HepG2 (cell line): ENCODE data around the gene SNX30. TPM values are rescaled to one million over a fixed set of nuclear protein-coding genes. Genes with fewer than 3 reads are reported as not detected.

Experiments
- ATAC-seq: fragments of 200-7000 bp; cut with Tn5 transposase; 3 replicates; pipeline ENCODE4 v1.9.1; 2020; ENCODE audit warnings: mild to moderate bottlenecking, moderate library complexity
- BruUV-seq: library from RNA; stranded (reverse); fragments of 400-500 nt; replicated peaks from 2 replicates; lab custom pipeline; 2021; lab: Mats Ljungman, UMichigan
- CTCF ChIA-PET: fragments of 300-600 bp; formaldehyde crosslinking; extraction: SDS; loops from one replicate; lab custom pipeline; 2021; ENCODE audit warnings: low total read pairs, inconsistent platforms, low intra/inter-chr PET ratio; lab: Yijun Ruan, JAX
- POLR2A ChIA-PET: fragments of 350-600 bp; sonication (Branson Sonifier 250); formaldehyde crosslinking; loops from one replicate; lab custom pipeline; 2020; ENCODE audit warnings: antibody characterized with exemption, inconsistent platforms; lab: Yijun Ruan, JAX
- DNase-seq: peaks from one replicate; pipeline ENCODE4 v3.0.0-alpha.2; 2015; ENCODE audit warnings: low spot score
- FAIRE-seq: peaks from 3 replicates; lab custom pipeline; 2011; peaks lifted over from hg19 to GRCh38; lab: Jason Lieb, UNC
- H2AFZ ChIP-seq: one replicate; pipeline ENCODE4 v1.6.1; 2011; ENCODE audit warnings: low read length, inconsistent platforms
- H3K27ac ChIP-seq: fragments of 300-600 bp; 3 replicates; pipeline ENCODE4 v1.8.0; 2011; ENCODE audit warnings: mixed run types, mild to moderate bottlenecking, mixed read lengths, low read length, inconsistent platforms; ENCODE audit not compliant: insufficient read depth; ENCODE audit errors: extremely low read length
- H3K27me3 ChIP-seq, 2 experiments: fragments of 200-600 bp in 1 of 2; 2 replicates in 1 of 2; 3 replicates in 1 of 2; pipeline versions ENCODE4 v1.6.0 to v1.8.0; 2011; ENCODE audit warnings: low read length in 2 of 2, mild to moderate bottlenecking in 2 of 2, moderate library complexity in 2 of 2, inconsistent platforms in 1 of 2; ENCODE audit not compliant: insufficient read depth in 2 of 2, control insufficient read depth in 1 of 2
- H3K36me3 ChIP-seq, 2 experiments: fragments of 200-600 bp in 1 of 2; replicated peaks in 1 of 2; 2 replicates in 1 of 2; 3 replicates in 1 of 2; pipeline versions ENCODE4 v1.5.1 to v1.8.0; 2011; ENCODE audit warnings: low read length in 2 of 2, inconsistent platforms in 1 of 2; ENCODE audit not compliant: insufficient read depth in 2 of 2, control insufficient read depth in 1 of 2
- H3K4me1 ChIP-seq: 2 replicates; pipeline ENCODE4 v1.5.1; 2012; ENCODE audit warnings: low read length, inconsistent platforms; ENCODE audit not compliant: insufficient read depth
- H3K4me2 ChIP-seq: 2 replicates; pipeline ENCODE4 v1.6.0; 2011; ENCODE audit warnings: low read depth, low read length, inconsistent platforms
- H3K4me3 ChIP-seq, 3 experiments: fragments of 200-600 bp in 1 of 3; sonication (generic), shearing (Covaris generic) in 1 of 3; replicated peaks in 1 of 3; 2 replicates each; pipeline ENCODE4 v1.5.1; 2011 to 2016; ENCODE audit warnings: low read length in 3 of 3, inconsistent platforms in 2 of 3, low read depth in 2 of 3, mild to moderate bottlenecking in 2 of 3, control low read depth in 1 of 3, mixed read lengths in 1 of 3; ENCODE audit not compliant: insufficient read depth in 1 of 3
- H3K79me2 ChIP-seq: one replicate; pipeline ENCODE4 v1.6.1; 2011; ENCODE audit warnings: low read length, inconsistent platforms; ENCODE audit not compliant: insufficient read depth
- H3K9ac ChIP-seq: 2 replicates; pipeline ENCODE4 v1.6.0; 2011; ENCODE audit warnings: mild to moderate bottlenecking, low read depth, low read length, inconsistent platforms; ENCODE audit not compliant: insufficient read depth
- H3K9me3 ChIP-seq: 2 replicates; pipeline ENCODE4 v1.5.1; 2012; ENCODE audit warnings: mild to moderate bottlenecking, low read length
- H4K20me1 ChIP-seq: 2 replicates; pipeline ENCODE4 v1.6.0; 2011; ENCODE audit warnings: inconsistent platforms, mild to moderate bottlenecking, low read length, moderate library complexity; ENCODE audit not compliant: insufficient read depth
- BHLHE40 ChIP-seq: IDR thresholded peaks from 2 replicates; pipeline ENCODE4 v1.6.1; 2011; ENCODE audit warnings: low read length, improper control_type of control experiment
- CENPT ChIP-seq: sonication (generic); formaldehyde crosslinking; IDR thresholded peaks from 2 replicates; pipeline ENCODE4 v1.8.0; 2022; ENCODE audit warnings: low read depth, mild to moderate bottlenecking, moderate library complexity, missing genetic modification reagents
- HMG20A ChIP-seq: IDR thresholded peaks from 2 replicates; pipeline ENCODE4 v1.6.1; 2016; ENCODE audit warnings: borderline replicate concordance
- PPARG ChIP-seq: conservative IDR thresholded peaks from 2 replicates; pipeline ENCODE4 v1.6.1; 2016; ENCODE audit warnings: missing biosample characterization, missing genetic modification reagents
- TEAD2 ChIP-seq: sonication (generic); formaldehyde crosslinking; IDR thresholded peaks from 2 replicates; pipeline ENCODE4 v1.9.0; 2021; ENCODE audit warnings: missing genetic modification reagents
- ZBTB8A ChIP-seq: sonication (generic); formaldehyde crosslinking; IDR thresholded peaks from 2 replicates; pipeline ENCODE4 v1.4.0; 2020; ENCODE audit warnings: mild to moderate bottlenecking, low read depth, missing genetic modification reagents, borderline replicate concordance
- ZNF619 ChIP-seq: sonication (generic); formaldehyde crosslinking; IDR thresholded peaks from 2 replicates; pipeline ENCODE4 v1.4.0; 2020; ENCODE audit warnings: mild to moderate bottlenecking, missing genetic modification reagents
- WGBS: methylation state at CpG from one replicate; pipeline ENCODE4 v1.1.6; 2017; ENCODE audit warnings: low lambda C conversion rate; 5-methylcytosine and 5-hydroxymethylcytosine counted together
- in situ Hi-C: cut with HindIII; loops from 2 replicates; pipeline ENCODE4 v1.10.0; 2017; ENCODE audit warnings: low pct_unique_long_range_greater_than_20kb; ENCODE audit not compliant: extremely low pct_ligation_motif_present
- intact Hi-C: fragments of 100-400 bp; cut with micrococcal nuclease; formaldehyde crosslinking; loops from one replicate; pipeline ENCODE4 v1.10.0; 2022; ENCODE audit not compliant: unreplicated experiment
- polyA plus RNA-seq, 8 experiments: library from polyadenylated mRNA; depleted of rRNA in 3 of 8; stranded (reverse) in 7 of 8; unstranded in 1 of 8; fragments of >200 nt; fragmentation: Illumina TruSeq in 4 of 8; extraction: Trizol in 4 of 8; gene quantifications; 2 replicates each; pipeline versions ENCODE4 v1.2.1 to v1.2.3, GENCODE V29; 2011 to 2016; ENCODE audit warnings: low read depth in 4 of 8, missing spikeins in 1 of 8, mixed read lengths in 1 of 8; ENCODE audit not compliant: insufficient read depth in 1 of 8
- total RNA-seq, 5 experiments: library from RNA; depleted of rRNA; stranded (reverse); fragments of >200 nt; fragmentation: Illumina TruSeq; extraction: Trizol; gene quantifications; 2 replicates each; pipeline ENCODE4 v1.2.3, GENCODE V29; 2016; ENCODE audit warnings: low read depth in 1 of 5
- TF ChIP-seq, protein P1 (sequence below): sonication (generic); formaldehyde crosslinking; IDR thresholded peaks from 2 replicates; pipeline ENCODE4 v1.8.1; 2023; ENCODE audit warnings: mild to moderate bottlenecking, missing genetic modification reagents
- TF ChIP-seq, protein P2 (sequence below): sonication (generic); formaldehyde crosslinking; IDR thresholded peaks from 2 replicates; pipeline ENCODE4 v1.4.0; 2020; ENCODE audit warnings: mild to moderate bottlenecking, missing genetic modification reagents
- TF ChIP-seq, protein P3 (sequence below): IDR thresholded peaks from 2 replicates; pipeline ENCODE4 v1.6.1; 2016; ENCODE audit warnings: missing compliant biosample characterization, missing genetic modification reagents, borderline replicate concordance
- TF ChIP-seq, protein P4 (sequence below): sonication (generic); formaldehyde crosslinking; conservative IDR thresholded peaks from 2 replicates; pipeline ENCODE4 v1.4.0; 2020; ENCODE audit warnings: missing genetic modification reagents

SNX30 gene
- total and polyA plus RNA-seq, 2 of the 13 experiments (the other 11 are each of a cell fraction or from before 2014, with no cell fraction given): 4.4 to 12.4 TPM

DNA sequence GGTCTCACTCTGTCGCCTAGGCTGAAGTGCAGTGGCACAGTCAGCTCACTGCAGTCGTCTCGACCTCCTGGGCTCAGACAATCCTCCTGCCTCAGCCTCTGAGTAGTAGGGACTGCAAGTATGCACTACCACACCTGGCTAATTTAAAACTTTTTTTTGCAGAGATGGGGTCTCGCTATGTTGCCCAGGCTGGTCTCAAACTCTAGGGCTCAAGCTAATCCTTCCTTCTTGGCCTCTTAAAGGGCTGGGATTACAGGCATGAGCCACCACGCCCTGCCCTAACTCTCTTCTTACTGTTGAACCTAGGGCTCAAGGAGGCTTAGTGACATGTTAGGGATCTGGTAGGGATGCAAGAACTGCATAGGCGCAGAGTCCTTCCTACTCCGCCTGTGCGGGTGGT is 65.3 kb downstream of the SNX30 start (continued):
- TF ChIP-seq, protein P1, sequence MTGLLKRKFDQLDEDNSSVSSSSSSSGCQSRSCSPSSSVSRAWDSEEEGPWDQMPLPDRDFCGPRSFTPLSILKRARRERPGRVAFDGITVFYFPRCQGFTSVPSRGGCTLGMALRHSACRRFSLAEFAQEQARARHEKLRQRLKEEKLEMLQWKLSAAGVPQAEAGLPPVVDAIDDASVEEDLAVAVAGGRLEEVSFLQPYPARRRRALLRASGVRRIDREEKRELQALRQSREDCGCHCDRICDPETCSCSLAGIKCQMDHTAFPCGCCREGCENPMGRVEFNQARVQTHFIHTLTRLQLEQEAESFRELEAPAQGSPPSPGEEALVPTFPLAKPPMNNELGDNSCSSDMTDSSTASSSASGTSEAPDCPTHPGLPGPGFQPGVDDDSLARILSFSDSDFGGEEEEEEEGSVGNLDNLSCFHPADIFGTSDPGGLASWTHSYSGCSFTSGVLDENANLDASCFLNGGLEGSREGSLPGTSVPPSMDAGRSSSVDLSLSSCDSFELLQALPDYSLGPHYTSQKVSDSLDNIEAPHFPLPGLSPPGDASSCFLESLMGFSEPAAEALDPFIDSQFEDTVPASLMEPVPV (CRISPR knock-in tag): no peak
- TF ChIP-seq PPARG: no peak
- TF ChIP-seq, protein P2, sequence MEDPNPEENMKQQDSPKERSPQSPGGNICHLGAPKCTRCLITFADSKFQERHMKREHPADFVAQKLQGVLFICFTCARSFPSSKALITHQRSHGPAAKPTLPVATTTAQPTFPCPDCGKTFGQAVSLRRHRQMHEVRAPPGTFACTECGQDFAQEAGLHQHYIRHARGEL (CRISPR knock-in tag): no peak
- TF ChIP-seq HMG20A (CRISPR knock-in tag): no peak
- TF ChIP-seq, protein P3, sequence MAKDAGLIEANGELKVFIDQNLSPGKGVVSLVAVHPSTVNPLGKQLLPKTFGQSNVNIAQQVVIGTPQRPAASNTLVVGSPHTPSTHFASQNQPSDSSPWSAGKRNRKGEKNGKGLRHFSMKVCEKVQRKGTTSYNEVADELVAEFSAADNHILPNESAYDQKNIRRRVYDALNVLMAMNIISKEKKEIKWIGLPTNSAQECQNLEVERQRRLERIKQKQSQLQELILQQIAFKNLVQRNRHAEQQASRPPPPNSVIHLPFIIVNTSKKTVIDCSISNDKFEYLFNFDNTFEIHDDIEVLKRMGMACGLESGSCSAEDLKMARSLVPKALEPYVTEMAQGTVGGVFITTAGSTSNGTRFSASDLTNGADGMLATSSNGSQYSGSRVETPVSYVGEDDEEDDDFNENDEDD (CRISPR knock-in tag): no peak
- TF ChIP-seq TEAD2 (CRISPR knock-in tag): no peak
- TF ChIP-seq, all 625 proteins: peak for 0

DNA sequence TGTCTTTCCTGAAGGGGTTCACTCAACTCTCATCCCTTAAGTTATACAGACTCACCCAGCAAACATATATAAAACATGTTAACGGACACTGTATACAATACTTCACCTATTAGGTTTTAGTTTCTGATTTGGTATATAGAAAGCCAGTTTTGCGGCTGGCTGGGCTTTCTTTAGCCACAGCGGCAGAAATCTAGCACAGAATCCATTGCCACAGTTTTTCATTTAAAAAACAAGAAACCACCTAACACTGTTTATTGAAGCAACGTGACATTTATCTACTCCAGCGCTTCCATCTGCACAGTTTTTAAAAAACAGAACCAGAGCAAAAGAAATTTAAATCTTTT is 67.3 kb downstream of the SNX30 start:
- CTCF ChIA-PET: no interaction called here
- TF ChIP-seq BHLHE40: no peak
- no peak for TF ChIP-seq CENPT (CRISPR knock-in tag)
- no peak for TF ChIP-seq ZBTB8A (CRISPR knock-in tag)
- TF ChIP-seq, protein P4, sequence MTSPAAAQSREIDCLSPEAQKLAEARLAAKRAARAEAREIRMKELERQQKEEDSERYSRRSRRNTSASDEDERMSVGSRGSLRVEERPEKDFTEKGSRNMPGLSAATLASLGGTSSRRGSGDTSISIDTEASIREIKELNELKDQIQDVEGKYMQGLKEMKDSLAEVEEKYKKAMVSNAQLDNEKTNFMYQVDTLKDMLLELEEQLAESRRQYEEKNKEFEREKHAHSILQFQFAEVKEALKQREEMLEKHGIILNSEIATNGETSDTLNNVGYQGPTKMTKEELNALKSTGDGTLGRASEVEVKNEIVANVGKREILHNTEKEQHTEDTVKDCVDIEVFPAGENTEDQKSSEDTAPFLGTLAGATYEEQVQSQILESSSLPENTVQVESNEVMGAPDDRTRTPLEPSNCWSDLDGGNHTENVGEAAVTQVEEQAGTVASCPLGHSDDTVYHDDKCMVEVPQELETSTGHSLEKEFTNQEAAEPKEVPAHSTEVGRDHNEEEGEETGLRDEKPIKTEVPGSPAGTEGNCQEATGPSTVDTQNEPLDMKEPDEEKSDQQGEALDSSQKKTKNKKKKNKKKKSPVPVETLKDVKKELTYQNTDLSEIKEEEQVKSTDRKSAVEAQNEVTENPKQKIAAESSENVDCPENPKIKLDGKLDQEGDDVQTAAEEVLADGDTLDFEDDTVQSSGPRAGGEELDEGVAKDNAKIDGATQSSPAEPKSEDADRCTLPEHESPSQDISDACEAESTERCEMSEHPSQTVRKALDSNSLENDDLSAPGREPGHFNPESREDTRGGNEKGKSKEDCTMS (CRISPR knock-in tag): no peak
- no peak for TF ChIP-seq ZNF619
- TF ChIP-seq, all 625 proteins: peak for 0
- H2AFZ ChIP-seq: no peak overlapping the region
- 96% methylated on average over 5 of the region's 5 CpGs for WGBS
- intact Hi-C loops: no loop called here
- FAIRE-seq (no peak), DNase-seq (no peak), ATAC-seq (no peak)
- H3K4me3 ChIP-seq: no peak overlapping the region
- in situ Hi-C loops: no loop called here
- peaks cover 3 to 8% of the 10 kb centered on the region in 2 experiments; a peak in 3 of 5 replicates for H3K36me3 ChIP-seq
- BruUV-seq: no TSS peak
- H3K27ac ChIP-seq: no peak overlapping the region
- H3K79me2 ChIP-seq: no peaks in the 10 kb centered on the region
- no peaks in the 10 kb centered on the region for H3K27me3 ChIP-seq
- H3K4me2 ChIP-seq: no peak overlapping the region
- POLR2A ChIA-PET: no interaction called here
- H3K9me3 ChIP-seq: no peaks in the 10 kb centered on the region
- H4K20me1 ChIP-seq: no peaks in the 10 kb centered on the region
- no peaks in the 10 kb centered on the region for H3K4me1 ChIP-seq
- H3K9ac ChIP-seq: no peak overlapping the region
